Fibroblast of villous mesenchyme (primary cell): ENCODE measurements around the gene LRRC10B. TPM values are rescaled to one million over a fixed set of nuclear protein-coding genes. Genes with fewer than 3 reads are reported as not detected.
A peak's percentile ranks its signal among the peaks of the same experiment; 100 is the strongest.

Experiments used
- DNase-seq: peaks from one replicate; pipeline ENCODE4 v3.0.0-alpha.2; 2010; ENCODE audit warnings: low read depth
- H3K4me3 ChIP-seq: 2 replicates; pipeline ENCODE4 v1.5.1; 2011; ENCODE audit warnings: low read depth, mild to moderate bottlenecking, low read length
- total RNA-seq: library from RNA; depleted of rRNA; stranded (reverse); fragments of >200 nt; gene quantifications from 2 replicates; pipeline ENCODE4 v1.2.3, GENCODE V29; 2012
- TF ChIP-seq, protein P1 (sequence below): IDR thresholded peaks from 2 replicates; pipeline ENCODE4 v1.5.1; 2012; ENCODE audit warnings: low read depth, mild to moderate bottlenecking, low read length; ENCODE audit not compliant: insufficient read depth

Gene LRRC10B
- total RNA-seq, 1 donor, result not detected

DNA sequence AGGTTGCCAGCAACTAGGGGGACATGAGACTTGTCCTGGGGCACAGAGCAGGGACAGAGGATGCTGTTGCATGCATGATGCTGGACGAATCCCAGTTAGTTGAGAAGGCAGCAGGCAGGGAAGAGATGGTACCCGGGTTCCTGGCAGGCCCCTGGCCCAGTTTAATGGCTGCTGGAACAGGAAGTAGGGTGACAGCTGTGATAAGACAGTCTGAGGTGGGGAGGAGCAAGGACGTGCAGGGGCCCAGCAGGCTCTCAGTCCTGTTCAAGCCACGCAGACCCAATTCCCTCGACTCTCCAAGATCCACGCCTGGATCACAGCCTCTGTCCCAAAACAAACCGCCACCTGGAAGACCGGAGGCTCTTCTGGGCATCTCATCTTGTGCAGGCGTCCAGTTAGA lies 32.0 kb downstream of the LRRC10B start:
- TF ChIP-seq, protein P1, sequence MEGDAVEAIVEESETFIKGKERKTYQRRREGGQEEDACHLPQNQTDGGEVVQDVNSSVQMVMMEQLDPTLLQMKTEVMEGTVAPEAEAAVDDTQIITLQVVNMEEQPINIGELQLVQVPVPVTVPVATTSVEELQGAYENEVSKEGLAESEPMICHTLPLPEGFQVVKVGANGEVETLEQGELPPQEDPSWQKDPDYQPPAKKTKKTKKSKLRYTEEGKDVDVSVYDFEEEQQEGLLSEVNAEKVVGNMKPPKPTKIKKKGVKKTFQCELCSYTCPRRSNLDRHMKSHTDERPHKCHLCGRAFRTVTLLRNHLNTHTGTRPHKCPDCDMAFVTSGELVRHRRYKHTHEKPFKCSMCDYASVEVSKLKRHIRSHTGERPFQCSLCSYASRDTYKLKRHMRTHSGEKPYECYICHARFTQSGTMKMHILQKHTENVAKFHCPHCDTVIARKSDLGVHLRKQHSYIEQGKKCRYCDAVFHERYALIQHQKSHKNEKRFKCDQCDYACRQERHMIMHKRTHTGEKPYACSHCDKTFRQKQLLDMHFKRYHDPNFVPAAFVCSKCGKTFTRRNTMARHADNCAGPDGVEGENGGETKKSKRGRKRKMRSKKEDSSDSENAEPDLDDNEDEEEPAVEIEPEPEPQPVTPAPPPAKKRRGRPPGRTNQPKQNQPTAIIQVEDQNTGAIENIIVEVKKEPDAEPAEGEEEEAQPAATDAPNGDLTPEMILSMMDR, result no peak
- H3K4me3 ChIP-seq, result no peak overlapping the region
- DNase-seq, result no peak

DNA sequence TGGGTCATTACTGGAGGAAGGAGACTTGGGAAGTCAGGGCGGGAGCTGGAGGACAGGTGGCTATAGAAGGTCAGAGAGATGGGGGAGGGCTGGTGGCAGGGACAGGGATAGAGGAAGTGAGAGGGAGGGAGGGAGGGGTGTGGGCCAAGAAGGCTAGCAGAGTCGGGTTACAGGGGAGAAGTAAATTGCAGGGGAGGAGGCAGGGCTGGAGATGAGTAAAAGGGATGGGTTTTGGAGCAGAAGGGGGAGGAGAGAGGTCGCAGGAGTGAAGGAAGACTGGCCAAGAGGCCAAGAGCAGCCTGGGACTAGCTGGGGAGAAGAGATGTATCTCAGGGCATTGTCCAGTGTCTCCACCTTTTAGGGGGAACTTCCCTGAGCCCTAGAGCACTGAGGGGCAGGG lies 33.0 kb downstream of the LRRC10B start:
- TF ChIP-seq, protein P1, result no peak
- no peak overlapping the region for H3K4me3 ChIP-seq
- peak; percentile 31 for DNase-seq

- no peak for DNase-seq
- H3K4me3 ChIP-seq, result no peak overlapping the region
- TF ChIP-seq, protein P1, result no peak
Observed at GRCh38 chr11:61542024-61542461, 33.5 kb downstream of the LRRC10B start.

DNA sequence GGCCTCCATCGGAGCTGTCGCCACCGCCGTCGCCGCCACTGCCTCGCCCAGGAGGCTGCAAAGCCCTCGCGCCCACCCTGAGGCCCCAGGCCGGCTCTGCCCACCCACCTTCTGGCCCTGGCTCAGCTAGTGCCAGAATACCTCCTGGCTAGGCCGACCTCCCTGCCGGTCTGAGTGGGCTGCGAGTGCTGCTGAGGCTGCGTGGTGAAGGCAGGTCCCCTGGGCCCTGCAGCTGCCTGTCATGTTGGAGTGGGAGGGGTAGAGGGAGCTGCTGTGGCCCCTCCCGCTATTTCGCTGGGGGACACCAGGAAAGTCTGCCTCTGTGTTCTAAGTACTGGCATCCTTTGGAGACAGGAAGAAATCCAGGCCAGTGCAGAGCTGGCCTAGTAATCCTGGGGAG lies 34.2 kb downstream of the LRRC10B start:
- TF ChIP-seq, protein P1, result no peak
- no peak for DNase-seq
- H3K4me3 ChIP-seq, result no peak overlapping the region

- TF ChIP-seq, protein P1, result no peak
- DNase-seq, result peak; percentile 41
- no peak overlapping the region for H3K4me3 ChIP-seq
Observed at GRCh38 chr11:61543606-61544306, 35.2 kb downstream of the LRRC10B start.

DNA sequence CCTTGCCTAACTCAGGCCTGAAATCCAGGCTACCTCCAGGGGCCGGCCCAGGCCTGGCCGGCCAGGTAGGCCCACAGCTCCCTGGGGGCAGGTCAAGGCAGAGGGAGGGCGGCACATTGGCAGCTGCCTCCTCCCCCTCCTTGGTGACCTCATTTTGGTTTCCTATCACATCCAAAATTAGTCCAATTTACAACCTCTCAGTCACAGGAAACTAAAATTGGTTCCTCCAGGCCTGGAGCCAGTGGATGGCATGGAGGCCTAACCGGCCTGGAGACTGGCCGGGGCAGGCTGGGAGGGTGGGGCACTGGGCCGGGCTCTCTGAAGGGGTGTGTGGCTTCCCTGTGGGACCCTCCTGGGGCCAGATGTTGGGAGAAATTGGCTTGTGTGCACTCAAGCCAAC lies 35.9 kb downstream of the LRRC10B start:
- H3K4me3 ChIP-seq, result no peak overlapping the region
- TF ChIP-seq, protein P1, result no peak
- no peak for DNase-seq

DNA sequence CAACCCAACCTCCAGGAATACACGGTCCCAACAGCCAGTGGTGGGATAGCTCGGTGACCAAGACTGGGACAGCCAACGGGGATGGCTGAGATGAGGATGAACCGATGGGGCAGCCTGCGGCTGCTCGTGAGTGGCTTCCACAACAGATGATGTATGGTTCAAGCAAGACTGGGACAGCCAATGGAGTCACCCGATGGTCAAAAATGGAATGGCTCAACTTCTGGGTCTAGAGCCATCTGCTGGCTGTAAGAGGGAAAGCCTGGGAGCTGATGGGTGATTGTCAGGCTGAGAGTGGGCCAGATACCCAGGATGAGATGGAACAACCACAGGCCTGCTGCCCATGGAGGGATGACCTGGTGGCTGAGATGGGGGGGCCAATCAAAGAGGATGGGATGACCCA lies 36.8 kb downstream of the LRRC10B start:
- TF ChIP-seq, protein P1, result peak; percentile 46
- no peak overlapping the region for H3K4me3 ChIP-seq
- DNase-seq, result no peak
